GM10847 (cell line): ENCODE measurements around the gene PFKFB1.

ENCODE experiments used
- POLR2A ChIP-seq: IDR thresholded peaks from 2 replicates; pipeline ENCODE4 v1.6.1; 2011; ENCODE audit not compliant: insufficient read length; ENCODE audit errors: extremely low read depth

PFKFB1 gene

DNA sequence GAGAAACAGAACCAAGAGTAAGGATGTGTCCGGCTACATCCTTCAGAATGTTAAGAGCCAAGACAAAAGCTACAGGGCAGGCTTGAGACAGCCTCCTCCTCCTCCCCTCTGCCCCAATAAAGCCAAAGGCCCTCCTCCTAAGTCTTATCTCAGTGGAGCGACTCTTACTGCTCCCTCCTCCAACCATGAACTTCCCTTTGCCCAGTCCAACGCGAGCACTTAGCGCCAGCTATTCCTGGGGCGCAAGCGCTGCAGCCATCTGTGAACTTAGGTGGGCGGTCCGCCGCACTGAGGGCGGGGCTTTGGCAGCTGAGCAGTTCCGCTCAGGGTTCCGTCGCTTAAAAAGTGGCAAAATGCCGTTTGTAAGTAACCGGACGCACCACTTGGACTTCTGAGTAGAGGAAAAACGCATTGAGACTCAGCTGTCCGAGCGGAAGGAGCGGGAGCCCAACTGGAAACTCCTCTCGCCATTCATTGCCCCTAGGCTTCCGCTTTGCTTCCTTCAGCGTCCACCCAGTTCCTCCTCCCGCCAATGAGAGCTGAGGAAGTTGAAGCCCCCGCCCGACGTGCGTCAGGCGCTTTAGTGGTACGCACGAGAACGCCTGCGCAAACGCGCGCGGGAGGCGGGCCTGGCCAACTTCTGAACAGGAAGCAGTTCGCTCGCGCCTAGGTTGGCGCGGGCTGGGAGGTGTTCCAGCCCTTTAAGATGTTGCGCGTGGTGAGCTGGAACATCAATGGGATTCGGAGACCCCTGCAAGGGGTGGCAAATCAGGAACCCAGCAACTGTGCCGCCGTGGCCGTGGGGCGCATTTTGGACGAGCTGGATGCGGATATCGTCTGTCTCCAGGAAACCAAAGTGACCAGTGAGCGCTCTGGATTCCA is 6.0 kb upstream of the PFKFB1 start, which contains the start of gene APEX2:
Gene APEX2 (plus strand): TSS at position 647 of the 882 bp plus-strand sequence. CDS start 60 bp downstream, at position 707.
- peak; percentile 73 for TF ChIP-seq POLR2A

DNA sequence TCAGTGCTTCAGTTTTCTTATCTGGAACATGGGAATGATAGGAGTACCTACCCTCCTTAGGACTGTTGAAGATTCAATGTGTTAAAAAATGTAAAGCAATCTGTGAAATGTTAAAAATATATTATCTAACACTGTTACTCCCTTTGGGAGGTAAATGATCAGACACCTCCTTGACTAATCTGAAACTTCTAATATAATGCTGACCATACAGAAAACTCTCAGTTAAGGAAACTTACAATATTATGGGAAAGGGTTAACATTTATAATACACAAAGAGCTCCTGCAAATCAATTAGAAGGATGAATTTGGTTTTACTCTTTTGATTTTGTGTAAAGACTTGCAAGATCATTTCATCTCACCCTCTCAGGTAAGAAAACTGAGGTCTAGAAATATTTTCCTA is 1.6 kb upstream of the PFKFB1 start:
- TF ChIP-seq POLR2A: no peak

DNA sequence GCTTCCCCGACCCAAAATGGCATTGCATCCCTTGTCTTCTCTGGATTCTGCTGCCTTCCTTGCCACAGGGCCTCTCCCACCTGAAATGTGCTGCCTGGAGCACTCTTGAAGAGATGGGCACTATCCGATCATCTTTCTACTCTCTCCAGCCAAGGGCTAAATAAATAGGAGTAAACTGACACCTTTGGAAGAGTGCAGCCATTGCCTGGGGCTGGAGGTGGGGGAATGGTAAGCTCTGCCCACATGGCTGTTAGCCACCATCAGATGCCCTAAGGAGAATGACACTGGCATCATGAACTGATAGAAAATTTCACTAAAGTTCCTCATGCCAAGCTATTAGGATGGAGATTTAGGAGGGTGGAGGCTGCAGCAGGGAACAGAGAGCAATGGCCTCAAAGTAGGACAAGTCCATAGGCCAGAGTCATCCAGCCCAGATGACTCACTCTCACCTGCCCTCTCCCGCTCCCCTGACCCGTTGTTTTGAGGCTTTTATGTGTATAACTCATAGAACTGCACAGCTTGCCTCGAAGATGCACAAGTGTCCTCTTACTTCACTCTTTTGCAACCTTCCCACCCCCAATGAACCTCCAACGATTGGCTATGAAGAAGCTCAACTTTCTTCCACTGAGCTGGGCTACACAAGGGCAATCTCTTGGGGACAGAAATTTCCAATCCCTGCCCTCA is 822 bp upstream of the PFKFB1 start:
- TF ChIP-seq POLR2A: no peak

DNA sequence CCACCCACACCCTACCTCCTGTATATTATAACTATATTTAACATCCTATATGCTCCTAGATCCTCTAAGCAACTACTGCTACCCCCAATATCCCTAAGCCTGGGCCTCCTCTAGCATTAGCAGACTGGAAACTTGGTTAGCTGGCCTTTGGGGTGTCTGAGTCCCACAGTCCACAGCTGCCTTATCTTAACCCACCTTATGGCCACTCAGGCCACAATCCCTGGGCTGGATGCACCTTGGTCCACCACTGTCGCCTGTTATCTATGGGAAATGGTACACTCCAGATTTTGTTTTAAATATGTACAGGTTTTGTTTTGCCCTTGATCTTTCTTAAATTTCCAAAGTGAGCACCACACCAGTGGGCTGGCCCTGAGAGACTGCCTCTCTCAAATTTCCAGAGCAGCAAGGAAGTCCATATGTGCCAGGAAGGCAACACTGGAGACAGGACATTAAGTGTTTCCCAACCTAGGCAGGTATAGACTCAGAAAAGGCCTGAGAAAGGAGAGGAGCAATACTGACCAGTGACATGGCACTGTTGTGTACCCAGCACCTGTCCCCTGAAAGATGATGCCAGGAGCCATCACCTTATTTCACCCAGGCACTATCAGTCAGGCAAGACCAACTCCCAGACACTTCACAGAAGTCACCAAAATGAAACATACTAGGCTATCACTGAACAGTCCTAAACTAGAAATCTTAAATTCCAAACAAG is 921 bp downstream of the PFKFB1 start:
- no peak for TF ChIP-seq POLR2A

DNA sequence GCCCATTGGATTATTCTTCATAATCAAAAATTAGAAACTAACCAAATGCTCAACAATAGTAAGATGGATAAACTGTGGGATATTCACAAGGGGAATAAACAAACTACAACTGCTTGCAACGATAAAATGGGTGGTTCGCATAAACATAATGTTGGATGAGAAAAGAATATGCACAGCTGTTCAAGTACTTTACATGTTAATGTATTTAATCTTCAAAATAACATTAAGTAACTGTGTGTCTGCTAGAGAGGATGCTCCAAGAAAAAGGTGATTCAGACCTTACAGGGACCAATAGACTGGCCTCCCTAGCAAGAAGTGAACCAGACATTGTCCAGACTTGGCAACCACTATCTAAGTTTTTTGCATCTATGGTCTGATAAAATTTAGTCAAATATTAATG is 2.3 kb downstream of the PFKFB1 start:
- no peak for TF ChIP-seq POLR2A

DNA sequence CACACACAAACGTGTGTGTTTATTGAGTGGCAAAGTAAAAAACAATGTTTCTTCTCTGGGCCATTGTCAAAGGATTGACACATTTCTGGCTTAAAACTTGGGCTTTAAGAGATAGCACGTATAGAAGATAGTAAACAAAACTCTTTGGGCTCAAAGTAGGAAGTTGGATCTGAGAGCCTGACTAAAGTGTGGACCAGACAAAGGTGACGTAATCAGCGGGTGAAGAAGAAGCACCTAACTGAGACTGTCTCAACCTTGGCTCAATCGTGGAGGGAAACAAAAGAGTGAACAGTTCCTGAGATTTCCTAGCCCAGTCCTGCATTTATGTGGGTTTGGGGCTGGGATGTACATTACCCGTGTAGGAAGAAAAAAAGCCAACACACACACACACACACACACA is 13.7 kb downstream of the PFKFB1 start:
- no peak for TF ChIP-seq POLR2A

DNA sequence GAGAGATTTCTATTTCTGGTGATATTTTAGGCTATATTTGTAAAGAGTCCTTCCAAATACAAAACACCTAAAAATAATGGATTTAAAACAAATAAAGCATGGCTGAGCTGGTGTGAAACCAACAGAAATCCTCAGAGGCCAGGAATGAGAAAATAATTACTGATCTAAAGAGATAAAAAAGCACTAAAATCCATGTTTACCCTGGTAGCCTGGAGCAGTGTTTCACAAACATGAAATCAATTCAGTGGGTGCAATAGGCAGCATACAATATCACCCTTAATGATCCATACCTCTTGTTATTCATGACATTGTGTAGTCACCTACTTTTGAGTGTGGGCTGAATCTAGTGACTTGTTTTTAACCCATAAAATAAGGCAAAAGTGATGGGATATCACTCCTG is 14.6 kb downstream of the PFKFB1 start:
- TF ChIP-seq POLR2A: no peak

DNA sequence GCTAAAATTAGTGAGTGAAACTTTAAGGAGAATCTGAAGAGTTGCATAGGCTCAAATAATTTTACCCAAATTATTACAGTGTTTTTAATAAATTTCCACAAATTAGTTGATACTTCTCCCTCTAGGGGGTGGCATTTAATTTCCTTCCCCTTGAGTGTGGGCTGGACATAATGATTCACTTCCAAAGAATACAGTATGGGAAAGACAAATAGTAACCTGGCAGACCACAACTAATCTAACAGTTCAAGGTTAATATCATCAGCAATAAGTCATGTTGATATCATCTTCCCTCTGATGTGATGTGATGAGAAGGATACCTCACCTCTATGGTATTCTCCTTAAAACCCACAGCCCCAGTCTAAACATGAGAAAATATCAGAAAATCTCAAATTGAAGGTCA is 15.5 kb downstream of the PFKFB1 start:
- no peak for TF ChIP-seq POLR2A

DNA sequence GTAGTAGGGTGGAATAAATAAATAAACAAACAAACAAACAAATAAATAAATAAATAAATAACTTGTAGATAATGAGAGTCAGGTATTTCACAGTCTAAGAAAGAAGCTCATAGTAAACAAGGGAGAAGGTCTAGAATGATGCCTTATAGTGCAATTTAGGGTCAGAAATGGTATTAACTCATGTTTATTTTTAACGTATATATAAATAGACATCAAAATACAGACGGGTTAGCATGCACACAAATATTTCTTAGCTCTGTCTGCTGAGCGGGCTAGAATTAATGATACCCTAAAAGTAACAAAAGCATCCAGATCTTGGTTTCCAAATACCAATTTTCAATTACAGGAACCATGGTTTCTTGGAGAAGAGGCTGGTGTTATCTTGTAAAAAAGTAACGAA is 16.6 kb downstream of the PFKFB1 start:
- no peak for TF ChIP-seq POLR2A

DNA sequence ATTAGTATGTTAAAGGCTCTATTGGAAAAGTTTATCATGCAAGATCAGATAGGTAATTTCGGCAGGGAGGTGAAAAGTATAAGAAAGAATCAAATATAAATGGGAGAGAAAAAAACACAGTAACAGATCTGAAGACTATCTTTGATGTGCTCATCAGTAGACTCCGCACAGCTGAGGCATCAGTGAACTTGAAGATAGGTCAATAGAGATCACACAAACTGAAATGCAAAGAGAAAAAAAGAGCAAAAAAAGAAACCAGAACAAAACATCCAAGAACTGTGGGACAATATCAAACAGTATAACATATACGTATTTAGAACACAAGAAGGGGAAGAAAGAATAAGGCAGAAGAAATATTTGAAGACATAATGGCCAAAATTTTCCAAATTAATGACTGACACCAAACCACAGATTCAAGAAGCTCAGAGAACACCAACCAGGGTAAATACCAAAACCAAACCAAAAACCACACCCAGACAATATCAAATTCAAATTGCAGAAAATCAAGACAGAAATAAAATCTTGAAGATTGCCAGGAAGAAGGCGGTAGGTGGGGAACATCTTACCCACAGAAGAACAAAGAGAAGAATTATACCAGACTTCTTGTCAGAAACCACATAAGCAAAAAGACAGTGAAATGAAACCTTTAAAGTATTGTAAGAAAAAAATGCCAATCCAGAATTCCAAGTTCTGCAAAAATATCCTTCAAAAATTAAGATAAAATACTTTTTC is 29.1 kb downstream of the PFKFB1 start:
- no peak for TF ChIP-seq POLR2A

DNA sequence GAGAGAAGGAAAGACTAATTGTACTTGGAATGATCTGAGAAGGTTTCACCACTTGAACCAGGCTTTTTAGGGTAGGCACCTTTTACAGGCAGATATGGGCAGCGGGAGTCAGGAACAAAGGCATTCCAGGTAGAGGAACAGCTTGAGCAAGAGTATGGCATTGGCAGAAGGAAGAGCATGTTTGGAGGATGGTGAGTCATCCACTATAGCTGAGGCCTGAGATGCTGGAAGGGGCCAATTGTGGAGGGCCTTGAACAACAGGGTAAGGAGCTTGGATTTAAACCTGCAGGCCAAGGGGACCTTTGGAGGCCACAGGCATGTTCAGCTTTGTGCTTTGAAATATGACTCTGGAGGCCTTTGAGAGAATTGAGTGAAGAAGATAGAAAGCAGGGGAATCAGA is 32.2 kb downstream of the PFKFB1 start:
- TF ChIP-seq POLR2A: no peak

DNA sequence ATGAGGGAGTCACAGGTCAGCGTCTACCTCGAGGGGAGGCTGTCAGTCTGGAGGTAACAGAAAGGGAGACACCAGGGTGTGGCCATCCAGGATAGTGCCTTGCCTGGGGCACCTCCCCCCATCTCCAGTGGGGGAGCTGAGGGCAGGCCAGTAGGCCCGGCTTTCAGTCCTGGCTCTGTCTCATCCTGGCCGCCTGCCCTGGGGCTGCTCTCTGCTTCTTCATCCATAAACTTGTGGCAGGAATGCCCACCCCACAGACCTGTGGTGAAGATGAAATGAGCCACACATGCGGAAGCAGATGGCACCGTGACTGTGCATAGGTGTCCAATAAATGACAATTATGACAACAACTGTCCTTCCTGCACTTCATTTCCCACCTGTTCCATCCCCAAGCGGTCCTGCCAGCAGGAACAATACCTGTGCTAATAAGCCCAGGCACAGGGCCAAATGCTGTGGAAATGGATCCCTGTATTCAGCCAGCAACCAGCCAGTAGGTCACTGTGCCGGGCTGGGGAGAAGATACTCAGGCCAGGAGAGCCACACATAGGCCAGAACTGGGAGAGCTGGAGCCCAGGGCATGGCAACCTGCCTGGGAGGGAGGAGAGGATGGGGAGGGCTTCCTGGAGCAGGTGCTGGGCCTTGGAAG is 43.1 kb downstream of the PFKFB1 start:
- no peak for TF ChIP-seq POLR2A

DNA sequence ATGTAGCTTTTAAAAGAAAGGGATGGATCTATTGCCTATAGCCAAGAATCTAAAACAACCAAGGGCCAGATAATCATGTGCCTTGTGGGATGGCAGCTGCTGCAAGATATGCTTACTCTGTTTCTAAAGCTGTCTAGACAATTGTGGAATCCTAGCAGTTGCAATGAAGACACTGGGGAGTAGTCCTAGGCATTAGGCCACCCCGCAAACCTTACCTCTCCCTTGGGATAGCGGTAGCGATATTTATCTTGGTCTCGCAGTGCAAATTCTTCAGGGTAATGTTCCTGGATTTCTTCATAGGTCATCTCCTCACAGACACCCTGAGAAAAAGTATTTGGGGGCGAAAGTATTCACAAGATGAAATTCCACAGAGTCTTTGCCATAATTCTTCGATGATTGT is 48.8 kb downstream of the PFKFB1 start:
- TF ChIP-seq POLR2A: no peak

DNA sequence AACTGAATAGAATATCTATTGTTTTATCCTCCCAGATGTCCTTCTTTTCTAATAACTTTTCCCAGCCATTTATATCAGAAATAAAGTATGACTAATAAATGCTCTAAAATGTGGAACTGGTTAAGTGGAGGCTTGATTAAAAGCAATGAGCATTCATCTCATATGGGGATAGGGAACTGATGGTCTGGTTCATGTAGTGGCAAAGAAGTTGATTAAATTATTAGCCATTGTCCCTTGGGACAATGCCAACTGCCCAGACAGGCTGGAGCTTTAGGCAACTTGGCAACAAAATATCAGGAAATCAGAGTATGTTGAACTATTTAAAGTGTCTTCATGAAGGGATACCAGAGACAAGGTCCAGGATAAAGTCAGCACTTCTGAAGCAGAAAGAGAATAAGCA is 49.2 kb downstream of the PFKFB1 start:
- no peak for TF ChIP-seq POLR2A

DNA sequence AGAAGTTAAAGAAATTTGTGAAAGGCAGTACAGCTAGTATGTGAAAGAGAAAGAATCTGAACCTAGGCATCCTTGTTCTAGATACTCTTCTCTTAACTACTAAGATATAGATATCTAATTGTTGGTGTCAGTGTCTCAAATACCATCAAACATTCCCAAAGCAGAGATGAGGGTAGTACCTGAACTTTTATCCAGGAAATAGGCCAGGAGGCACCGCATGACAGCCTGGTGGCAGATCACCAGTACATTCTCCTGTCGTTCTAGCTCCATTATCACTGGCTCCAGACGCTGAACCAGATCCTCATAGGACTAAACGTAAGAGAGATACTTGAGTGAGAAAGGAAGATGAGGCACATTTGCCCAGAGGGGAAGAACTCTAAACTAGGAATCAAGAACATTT is 56.6 kb downstream of the PFKFB1 start:
- no peak for TF ChIP-seq POLR2A
